Astrocyte (in vitro differentiated cells and primary cell): ENCODE data around the gene CARS2.

Experiments
- CTCF ChIP-seq: IDR thresholded peaks from 2 replicates; pipeline ENCODE4 v1.5.1; 2011; ENCODE audit warnings: low read depth, mild to moderate bottlenecking, inconsistent platforms, low read length, moderate library complexity; ENCODE audit not compliant: insufficient read depth
- EZH2 ChIP-seq: IDR thresholded peaks from 2 replicates; pipeline ENCODE4 v1.6.1; 2012; ENCODE audit warnings: mild to moderate bottlenecking, low read length, inconsistent platforms; ENCODE audit not compliant: insufficient read depth

DNA sequence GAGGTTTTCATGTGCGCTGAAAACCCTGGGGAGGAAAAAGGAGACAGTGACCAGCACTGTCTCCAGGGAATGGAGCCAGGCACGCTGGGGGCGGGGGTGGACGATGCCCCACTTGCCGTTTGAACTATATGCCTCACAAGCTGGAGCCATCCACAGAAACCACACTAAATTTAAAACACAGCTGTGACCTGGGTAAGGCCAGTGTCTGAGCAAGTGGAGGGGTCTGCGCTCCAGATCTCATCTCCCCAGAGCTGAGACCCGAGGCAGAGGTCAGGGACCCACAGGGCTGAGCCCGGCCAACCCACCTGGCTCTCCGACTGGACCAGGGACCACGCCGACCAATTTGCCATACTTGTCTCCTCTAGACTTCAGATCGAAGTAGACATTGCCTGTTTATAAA, 23.2 kb downstream of the CARS2 start:
- no peak for TF ChIP-seq EZH2
- TF ChIP-seq CTCF: no peak
